ENCODE data around the gene RIN3.

DNA sequence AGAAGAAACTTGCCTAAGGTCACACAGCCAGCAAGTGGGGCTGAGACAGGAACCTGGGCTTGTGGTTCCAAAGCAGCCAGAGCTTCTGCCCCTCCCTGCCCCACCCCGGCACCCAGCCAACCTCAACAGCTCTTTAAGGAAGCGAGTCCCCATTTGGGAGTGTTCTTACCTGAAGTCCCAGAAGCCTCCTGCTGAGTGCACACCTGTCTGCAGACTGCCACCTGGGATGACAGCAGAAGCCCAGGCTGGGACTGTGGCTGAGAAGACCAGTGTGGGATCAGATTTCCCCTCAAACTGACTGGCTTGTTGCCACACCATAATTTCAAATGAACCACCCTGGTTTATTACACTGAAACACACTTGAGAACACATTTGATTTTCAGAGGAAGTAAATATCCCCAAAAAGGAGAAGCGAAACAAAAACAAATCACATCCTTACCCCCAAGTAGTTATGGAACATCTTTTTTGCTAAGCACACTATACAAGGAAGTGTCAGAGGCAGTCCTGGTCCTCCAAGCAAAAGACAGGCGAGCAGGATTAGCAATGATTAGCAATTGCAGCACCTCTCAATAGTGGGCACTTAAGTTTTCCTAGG is 6.3 kb upstream of the RIN3 start:
- TF ChIP-seq, protein P1, sequence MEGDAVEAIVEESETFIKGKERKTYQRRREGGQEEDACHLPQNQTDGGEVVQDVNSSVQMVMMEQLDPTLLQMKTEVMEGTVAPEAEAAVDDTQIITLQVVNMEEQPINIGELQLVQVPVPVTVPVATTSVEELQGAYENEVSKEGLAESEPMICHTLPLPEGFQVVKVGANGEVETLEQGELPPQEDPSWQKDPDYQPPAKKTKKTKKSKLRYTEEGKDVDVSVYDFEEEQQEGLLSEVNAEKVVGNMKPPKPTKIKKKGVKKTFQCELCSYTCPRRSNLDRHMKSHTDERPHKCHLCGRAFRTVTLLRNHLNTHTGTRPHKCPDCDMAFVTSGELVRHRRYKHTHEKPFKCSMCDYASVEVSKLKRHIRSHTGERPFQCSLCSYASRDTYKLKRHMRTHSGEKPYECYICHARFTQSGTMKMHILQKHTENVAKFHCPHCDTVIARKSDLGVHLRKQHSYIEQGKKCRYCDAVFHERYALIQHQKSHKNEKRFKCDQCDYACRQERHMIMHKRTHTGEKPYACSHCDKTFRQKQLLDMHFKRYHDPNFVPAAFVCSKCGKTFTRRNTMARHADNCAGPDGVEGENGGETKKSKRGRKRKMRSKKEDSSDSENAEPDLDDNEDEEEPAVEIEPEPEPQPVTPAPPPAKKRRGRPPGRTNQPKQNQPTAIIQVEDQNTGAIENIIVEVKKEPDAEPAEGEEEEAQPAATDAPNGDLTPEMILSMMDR (IDR thresholded peaks at IDR 0.05): no peak
- no peak for TF ChIP-seq POLR2A (IDR thresholded peaks at IDR 0.05)
